GM18517 (cell line): ENCODE results near the gene HACD2.
A peak's percentile ranks its signal among the peaks of the same experiment; 100 is the strongest.
"Not testable (repeated sequence)": the region's sequence is repeated elsewhere in the genome, so short reads cannot be mapped to it uniquely, and the experiment has no call there.

Source experiments
- ATAC-seq: cut with Tn5 transposase; IDR thresholded peaks from one replicate; pipeline ENCODE4 v1.9.1; 2021; ENCODE audit warnings: mild to moderate bottlenecking, moderate library complexity; ENCODE audit not compliant: unreplicated experiment

Gene HACD2

DNA sequence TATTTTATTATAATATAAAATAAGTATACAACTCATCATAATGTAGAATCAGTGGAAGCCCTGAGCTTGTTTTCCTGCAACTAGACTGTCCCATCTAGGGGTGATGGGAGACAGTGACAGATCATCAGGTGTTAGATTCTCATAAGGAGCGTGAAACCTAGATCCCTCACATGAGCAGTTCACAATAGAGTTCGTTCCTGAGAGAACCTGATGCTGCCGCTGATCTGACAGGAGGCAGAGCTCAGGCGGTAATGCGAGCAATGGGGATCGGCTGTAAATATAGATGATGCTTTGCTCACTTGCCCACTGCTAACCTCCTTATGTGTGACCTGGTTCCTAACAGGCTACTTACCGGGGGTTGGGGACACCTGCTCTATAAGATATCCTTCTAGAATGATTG lies 26.8 kb upstream of the HACD2 start:
- ATAC-seq = not testable (repeated sequence)

- no peak for ATAC-seq
Observed at GRCh38 chr3:123611082-123611481, 26.2 kb upstream of the HACD2 start.

- ATAC-seq = no peak
Observed at GRCh38 chr3:123610331-123610730, 25.5 kb upstream of the HACD2 start.

DNA sequence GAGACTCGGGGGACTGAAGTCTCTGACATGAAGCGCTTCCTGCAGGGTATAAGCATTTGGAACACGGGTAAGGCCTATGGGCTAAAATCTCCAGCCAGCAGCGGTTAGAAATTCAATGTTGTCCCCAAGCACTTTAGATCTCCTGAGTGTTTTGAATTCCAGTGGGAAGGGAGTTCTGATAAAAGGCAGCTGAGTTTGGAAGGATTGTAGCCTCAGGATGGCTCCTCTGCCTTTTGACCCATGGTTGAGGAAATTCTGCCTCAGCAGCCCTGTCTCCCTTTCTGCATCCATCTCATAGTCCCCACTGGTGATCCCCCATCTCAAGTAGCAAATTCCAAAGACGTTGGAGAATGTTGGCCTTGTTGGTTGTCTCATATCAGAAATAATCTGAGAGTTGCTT lies 24.2 kb upstream of the HACD2 start:
- ATAC-seq = no peak

GRCh38 chr3:123608263-123608937 lies 23.5 kb upstream of the HACD2 start:
- ATAC-seq = no peak

GRCh38 chr3:123606527-123606926 lies 21.7 kb upstream of the HACD2 start:
- ATAC-seq = no peak

GRCh38 chr3:123605789-123606234 lies 21.0 kb upstream of the HACD2 start:
- ATAC-seq = no peak

DNA sequence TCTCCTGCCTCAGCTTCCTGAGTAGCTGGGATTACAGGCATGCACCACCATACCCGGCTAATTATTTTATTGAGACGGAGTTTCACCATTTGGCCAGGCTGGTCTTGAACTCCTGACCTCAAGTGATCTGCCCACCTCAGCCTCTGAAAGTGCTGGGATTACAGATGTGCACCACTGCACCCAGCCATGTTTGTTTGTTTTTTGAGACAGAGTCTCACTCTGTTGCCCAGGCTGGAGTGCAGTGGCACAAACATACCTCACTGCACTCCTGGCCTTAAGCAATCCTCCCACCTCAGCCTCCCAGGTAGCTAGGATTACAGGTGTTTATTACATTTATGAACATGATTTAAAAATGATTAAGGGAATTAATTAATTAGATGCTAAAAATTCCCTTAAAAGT lies 18.3 kb upstream of the HACD2 start:
- not testable (repeated sequence) for ATAC-seq

DNA sequence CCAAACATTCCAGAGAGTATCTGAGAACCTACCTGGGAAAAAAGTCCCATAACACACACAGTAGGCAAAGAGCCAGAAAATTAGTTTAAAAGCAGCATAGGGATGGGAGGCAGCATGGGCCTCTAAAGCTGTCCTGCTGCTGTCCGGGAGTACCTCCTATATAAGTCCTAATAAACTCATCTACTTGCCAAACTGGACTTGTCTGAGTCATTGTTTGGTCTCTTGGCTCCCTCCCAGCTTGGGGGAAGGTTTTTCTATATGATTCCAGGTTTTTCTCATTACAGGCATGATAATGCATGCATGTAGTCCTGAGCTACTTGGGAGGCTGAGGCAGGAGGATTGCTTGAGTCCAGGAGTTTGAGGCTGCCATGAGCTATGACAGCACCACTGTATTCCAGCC lies 17.5 kb upstream of the HACD2 start:
- no peak for ATAC-seq

DNA sequence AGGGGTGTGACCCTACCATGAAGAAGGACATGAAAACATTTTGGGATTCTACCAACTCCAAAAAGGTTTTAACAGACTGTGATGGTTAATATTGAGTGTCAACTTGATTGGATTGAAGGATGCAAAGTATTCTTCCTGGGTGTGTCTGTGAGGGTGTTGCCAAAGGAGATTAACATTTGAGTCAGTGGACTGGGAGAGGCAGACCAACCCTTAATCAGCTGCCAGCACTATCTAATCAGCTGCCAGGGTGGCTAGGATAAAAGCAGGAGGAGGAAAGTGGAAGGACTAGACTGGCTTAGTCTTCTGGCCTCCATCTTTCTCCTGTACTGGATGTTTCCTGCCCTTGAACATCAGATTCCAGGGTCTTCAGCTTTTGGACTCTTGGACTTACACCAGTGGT lies 16.0 kb upstream of the HACD2 start:
- ATAC-seq = not testable (repeated sequence)

GRCh38 chr3:123597561-123597960 lies 12.7 kb upstream of the HACD2 start:
- no peak for ATAC-seq

GRCh38 chr3:123595396-123596180 lies 10.7 kb upstream of the HACD2 start:
- ATAC-seq = no peak

- no peak for ATAC-seq
Observed at GRCh38 chr3:123593381-123593780, 8.5 kb upstream of the HACD2 start.

GRCh38 chr3:123590685-123591450 lies 6.0 kb upstream of the HACD2 start:
- no peak for ATAC-seq

DNA sequence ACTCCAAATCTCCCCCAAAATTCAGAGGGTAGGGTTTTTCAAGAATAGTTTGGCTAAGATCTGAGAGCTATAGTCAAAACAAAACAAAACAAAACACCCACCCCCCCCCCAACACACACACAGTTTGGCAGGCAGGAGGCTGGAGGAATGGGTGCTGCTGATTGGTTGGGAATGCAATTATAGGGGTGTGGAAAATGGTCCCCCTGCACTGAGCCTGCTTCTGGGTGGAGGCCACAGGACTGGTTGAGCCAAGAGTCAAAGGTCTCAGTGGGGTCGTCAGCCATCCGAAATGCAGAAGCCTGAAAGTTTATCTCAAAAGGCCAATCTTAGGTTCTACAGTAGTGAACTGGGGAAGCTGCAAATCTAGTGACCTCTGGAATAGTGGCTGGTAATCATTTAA lies 2.5 kb upstream of the HACD2 start:
- no peak for ATAC-seq

DNA sequence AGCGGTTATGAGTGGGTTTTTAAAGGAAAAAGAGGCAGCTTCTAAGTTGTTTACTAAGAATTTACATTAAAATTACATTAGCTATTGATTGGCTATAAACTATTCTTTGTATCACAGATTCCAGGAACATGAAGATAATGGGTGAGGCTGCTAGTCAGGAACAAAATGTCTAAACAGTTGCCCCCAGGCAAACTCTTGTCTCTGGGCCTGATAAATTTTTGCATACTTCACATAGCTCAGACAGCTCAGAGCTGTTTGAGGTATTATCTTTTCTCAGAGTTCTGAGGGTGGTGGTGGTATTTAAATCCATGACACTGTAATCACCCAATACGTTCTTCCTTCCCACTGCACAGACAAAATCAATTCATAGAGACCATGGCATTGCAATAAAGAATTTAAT lies 2.1 kb upstream of the HACD2 start:
- no peak for ATAC-seq

DNA sequence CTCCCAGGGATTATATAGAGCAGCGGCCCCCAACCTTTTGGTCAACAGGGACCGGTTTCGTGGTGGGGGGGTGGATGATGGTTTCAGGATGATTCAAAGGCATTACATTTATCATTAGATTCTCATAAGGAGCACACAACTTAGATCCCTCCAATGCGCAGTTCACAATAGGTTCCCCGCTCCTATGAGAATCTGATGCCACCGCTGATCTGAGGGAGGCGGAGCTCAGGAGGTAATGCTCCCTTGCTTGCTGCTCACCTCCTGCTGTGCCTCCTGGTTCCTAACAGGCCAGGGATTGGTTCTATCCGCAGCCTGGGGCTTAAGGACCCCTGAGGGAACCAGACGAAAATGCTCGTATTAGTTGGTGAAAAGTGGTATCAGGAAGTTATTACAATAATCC lies 1.3 kb upstream of the HACD2 start:
- no peak for ATAC-seq

GRCh38 chr3:123584284-123584987 lies 417 bp downstream of the HACD2 start:
- peak; percentile 16 for ATAC-seq

GRCh38 chr3:123583561-123583960 lies 1.3 kb downstream of the HACD2 start:
- ATAC-seq = no peak

DNA sequence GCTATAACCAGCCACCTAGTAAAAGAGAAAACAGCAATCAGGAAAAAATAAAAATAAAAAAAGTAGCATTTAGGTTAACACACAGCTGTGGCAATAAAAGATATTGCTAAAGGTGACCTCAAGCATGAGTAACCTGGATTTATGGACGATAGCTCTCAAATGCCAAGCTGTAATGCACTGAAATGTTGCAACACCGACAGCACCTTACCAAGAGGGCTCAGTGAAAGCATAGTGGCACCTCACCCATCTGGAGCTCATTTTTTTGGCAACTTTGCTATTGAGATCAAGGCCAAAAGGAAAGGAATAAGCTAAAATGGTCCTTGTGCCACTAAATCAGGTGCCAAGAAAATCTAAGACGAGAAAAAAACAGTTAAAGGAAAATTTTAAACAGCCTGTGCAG lies 2.5 kb downstream of the HACD2 start:
- no peak for ATAC-seq

- ATAC-seq = no peak
Observed at GRCh38 chr3:123576122-123576521, 8.7 kb downstream of the HACD2 start.
